Gastroesophageal sphincter (tissue), 4 donors: Measurements from ENCODE around the gene PIGS. TPM values are rescaled to one million over a fixed set of nuclear protein-coding genes. Genes with fewer than 3 reads are reported as not detected.
"Not testable (repeated sequence)": the region's sequence is repeated elsewhere in the genome, so short reads cannot be mapped to it uniquely, and the experiment has no call there.

ENCODE experiments used
- ATAC-seq: fragments of 150-250 bp; one replicate; pipeline ENCODE4 v1.9.1; 2016; ENCODE audit warnings: mild to moderate bottlenecking, moderate library complexity
- H3K27ac ChIP-seq, 4 donors: fragments of 200-600 bp; sonication (generic) in 3 of 4; 1 replicate in 3 of 4; 2 replicates in 1 of 4; pipeline ENCODE4 v1.5.1; 2016 to 2019
- H3K27me3 ChIP-seq: fragments of 200-600 bp; sonication (generic); one replicate; pipeline ENCODE4 v1.5.1; 2019
- H3K36me3 ChIP-seq, 2 donors: fragments of 200-600 bp; sonication (generic); one replicate each; pipeline ENCODE4 v1.5.1; 2019; ENCODE audit warnings: control low read depth in 1 of 2
- H3K4me1 ChIP-seq, 3 donors: fragments of 200-600 bp; sonication (generic); 1 replicate in 2 of 3; 2 replicates in 1 of 3; pipeline ENCODE4 v1.5.1; 2016 to 2019; ENCODE audit warnings: control low read depth in 2 of 3
- H3K4me3 ChIP-seq, 2 donors: fragments of 200-600 bp; sonication (generic); one replicate each; pipeline ENCODE4 v1.5.1; 2019; ENCODE audit warnings: mild to moderate bottlenecking in 1 of 2, moderate library complexity in 1 of 2
- H3K9me3 ChIP-seq, 3 donors: fragments of 200-600 bp; sonication (generic); one replicate each; pipeline ENCODE4 v1.5.1; 2017 to 2019; ENCODE audit warnings: control low read depth in 2 of 3
- EP300 ChIP-seq: sonication (generic); formaldehyde crosslinking; IDR thresholded peaks from one replicate; pipeline ENCODE4 v1.6.1; 2017; ENCODE audit warnings: antibody characterized with exemption, mild to moderate bottlenecking
- POLR2A ChIP-seq, 2 donors: fragments of 450-650 bp; IDR thresholded peaks; one replicate each; pipeline ENCODE4 v1.6.1; 2017; ENCODE audit warnings: antibody characterized with exemption in 2 of 2, mild to moderate bottlenecking in 2 of 2, moderate library complexity in 1 of 2
- POLR2AphosphoS5 ChIP-seq: sonication (generic); formaldehyde crosslinking; IDR thresholded peaks from one replicate; pipeline ENCODE4 v1.6.1; 2017; ENCODE audit warnings: antibody characterized with exemption
- WGBS, 2 donors: methylation state at CpG; one replicate each; pipeline ENCODE4 v1.1.5; 2018; ENCODE audit warnings: low coverage in 1 of 2; 5-methylcytosine and 5-hydroxymethylcytosine counted together
- total RNA-seq, 4 donors: library from RNA; depleted of rRNA; stranded (reverse); fragments of >200 nt; gene quantifications; one replicate each; pipeline ENCODE4 v1.1.0, GENCODE V29; 2016
- TF ChIP-seq, protein P1 (sequence below), 4 experiments: fragments of 200-600 bp in 2 of 4; fragments of 450-650 bp in 2 of 4; sonication (generic) in 1 of 4; IDR thresholded peaks; one replicate each; pipeline ENCODE4 v1.5.1; 2017 to 2019; ENCODE audit warnings: antibody characterized with exemption in 4 of 4, mild to moderate bottlenecking in 2 of 4, moderate library complexity in 2 of 4

PIGS gene
- total RNA-seq, 4 donors from 2014 or later, result 40.8 to 90.4 (median 64.5) TPM

GRCh38 chr17:28524476-28525424 is 46.6 kb downstream of the PIGS start:
- H3K36me3 ChIP-seq, result no peaks in the 10 kb centered on the region
- no peak for ATAC-seq
- peaks cover 0 to 9% (median 0%) of the 10 kb centered on the region in 3 donors for H3K4me1 ChIP-seq
- no peak overlapping the region for H3K27ac ChIP-seq
- H3K27me3 ChIP-seq, result peaks cover 7% of the 10 kb centered on the region
- no CpG with 5 or more reads among the region's 25 CpGs for WGBS, 2 donors
- no peak overlapping the region for H3K4me3 ChIP-seq
- TF ChIP-seq EP300, result no peak
- no peak for TF ChIP-seq POLR2A (IDR thresholded peaks at IDR 0.05)
- TF ChIP-seq, protein P1, sequence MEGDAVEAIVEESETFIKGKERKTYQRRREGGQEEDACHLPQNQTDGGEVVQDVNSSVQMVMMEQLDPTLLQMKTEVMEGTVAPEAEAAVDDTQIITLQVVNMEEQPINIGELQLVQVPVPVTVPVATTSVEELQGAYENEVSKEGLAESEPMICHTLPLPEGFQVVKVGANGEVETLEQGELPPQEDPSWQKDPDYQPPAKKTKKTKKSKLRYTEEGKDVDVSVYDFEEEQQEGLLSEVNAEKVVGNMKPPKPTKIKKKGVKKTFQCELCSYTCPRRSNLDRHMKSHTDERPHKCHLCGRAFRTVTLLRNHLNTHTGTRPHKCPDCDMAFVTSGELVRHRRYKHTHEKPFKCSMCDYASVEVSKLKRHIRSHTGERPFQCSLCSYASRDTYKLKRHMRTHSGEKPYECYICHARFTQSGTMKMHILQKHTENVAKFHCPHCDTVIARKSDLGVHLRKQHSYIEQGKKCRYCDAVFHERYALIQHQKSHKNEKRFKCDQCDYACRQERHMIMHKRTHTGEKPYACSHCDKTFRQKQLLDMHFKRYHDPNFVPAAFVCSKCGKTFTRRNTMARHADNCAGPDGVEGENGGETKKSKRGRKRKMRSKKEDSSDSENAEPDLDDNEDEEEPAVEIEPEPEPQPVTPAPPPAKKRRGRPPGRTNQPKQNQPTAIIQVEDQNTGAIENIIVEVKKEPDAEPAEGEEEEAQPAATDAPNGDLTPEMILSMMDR (IDR thresholded peaks at IDR 0.05), result no peak
- TF ChIP-seq POLR2AphosphoS5, result no peak
- H3K9me3 ChIP-seq, result no peaks in the 10 kb centered on the region

GRCh38 chr17:28523876-28524275 is 47.4 kb downstream of the PIGS start:
- peaks cover 7% of the 10 kb centered on the region for H3K27me3 ChIP-seq
- no peaks in the 10 kb centered on the region for H3K9me3 ChIP-seq
- no peaks in the 10 kb centered on the region for H3K36me3 ChIP-seq
- TF ChIP-seq POLR2AphosphoS5, result no peak
- TF ChIP-seq, protein P1 (IDR thresholded peaks at IDR 0.05), result no peak
- no peak for TF ChIP-seq POLR2A (IDR thresholded peaks at IDR 0.05)
- no peak for TF ChIP-seq EP300
- no peak overlapping the region for H3K4me3 ChIP-seq
- H3K27ac ChIP-seq, result no peak overlapping the region
- no peak for ATAC-seq
- WGBS, 2 donors, result 90% methylated on average over 2 of the region's 15 CpGs; no CpG with 5 or more reads in 1 of the 2 donors
- H3K4me1 ChIP-seq, result peaks cover 0 to 9% (median 0%) of the 10 kb centered on the region in 3 donors

DNA sequence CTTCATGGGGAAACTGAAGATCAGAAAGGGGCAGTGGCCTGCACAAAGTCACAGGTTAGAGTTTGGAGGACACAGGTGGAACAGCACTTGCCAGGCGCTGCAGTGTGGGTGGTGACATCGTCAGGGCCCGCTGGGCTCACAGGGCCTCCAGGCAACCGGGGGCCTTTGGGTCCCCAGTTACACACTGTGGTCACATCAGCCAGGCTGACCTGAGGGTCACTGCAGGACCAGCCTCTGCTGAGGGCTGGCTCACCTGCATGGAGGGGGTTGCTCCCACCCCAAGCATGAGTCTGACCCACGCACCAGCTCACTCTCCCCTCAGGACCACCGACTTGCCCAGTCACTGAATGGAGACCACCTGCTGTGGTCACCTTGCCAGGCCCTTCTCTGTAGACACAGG is 48.1 kb downstream of the PIGS start:
- peaks cover 7% of the 10 kb centered on the region for H3K27me3 ChIP-seq
- ATAC-seq, result no peak
- WGBS, 2 donors, result 76% methylated on average over 4 of the region's 6 CpGs; no CpG with 5 or more reads in 1 of the 2 donors
- H3K27ac ChIP-seq, result no peak overlapping the region
- no peak overlapping the region for H3K4me3 ChIP-seq
- peaks cover 0 to 9% (median 0%) of the 10 kb centered on the region in 3 donors for H3K4me1 ChIP-seq
- H3K9me3 ChIP-seq, result no peaks in the 10 kb centered on the region
- TF ChIP-seq POLR2AphosphoS5 (no peak), POLR2A (IDR thresholded peaks at IDR 0.05) (no peak), EP300 (no peak)
- TF ChIP-seq, protein P1 (IDR thresholded peaks at IDR 0.05), result no peak
- no peaks in the 10 kb centered on the region for H3K36me3 ChIP-seq

GRCh38 chr17:28522281-28522680 is 49.0 kb downstream of the PIGS start:
- 86% methylated on average over 1 to 3 of the region's 4 CpGs for WGBS, 2 donors
- H3K9me3 ChIP-seq, H3K4me1 ChIP-seq, H3K36me3 ChIP-seq, H3K27me3 ChIP-seq, H3K4me3 ChIP-seq, ATAC-seq, H3K27ac ChIP-seq: not testable (repeated sequence)

GRCh38 chr17:28521311-28522085 is 49.8 kb downstream of the PIGS start:
- H3K27me3 ChIP-seq, result peaks cover 7% of the 10 kb centered on the region
- H3K4me3 ChIP-seq, result no peak overlapping the region
- 46 to 80% methylated on average over 3 to 6 of the region's 21 CpGs for WGBS, 2 donors
- no peak for ATAC-seq
- no peaks in the 10 kb centered on the region for H3K36me3 ChIP-seq
- H3K27ac ChIP-seq, result no peak overlapping the region
- no peak for TF ChIP-seq POLR2A (IDR thresholded peaks at IDR 0.05)
- no peaks in the 10 kb centered on the region for H3K9me3 ChIP-seq
- peaks cover 0 to 9% (median 0%) of the 10 kb centered on the region in 3 donors for H3K4me1 ChIP-seq
